K562 (cell line): ENCODE results near the gene AP2M1. TPM values are rescaled to one million over a fixed set of nuclear protein-coding genes. Genes with fewer than 3 reads are reported as not detected.
A peak's percentile ranks its signal among the peaks of the same experiment; 100 is the strongest.

Experiments
- BRCA1 ChIP-seq, 2 experiments: fragments of 450-650 bp in 1 of 2; sonication (generic) in 1 of 2; formaldehyde crosslinking in 1 of 2; IDR thresholded peaks; 2 replicates each; pipeline versions ENCODE4 v1.5.0 to v1.6.1; 2017 to 2020; ENCODE audit warnings: mild to moderate bottlenecking in 1 of 2, missing genetic modification reagents in 1 of 2
- CBFA2T2 ChIP-seq: fragments of 450-650 bp; conservative IDR thresholded peaks from 2 replicates; pipeline ENCODE4 v1.6.1; 2017; ENCODE audit warnings: mild to moderate bottlenecking
- CEBPG ChIP-seq, 3 experiments: fragments of 200-800 bp in 1 of 3; sonication (Bioruptor generic) in 1 of 3; sonication (generic) in 1 of 3; formaldehyde crosslinking in 1 of 3; IDR thresholded peaks in 2 of 3; conservative IDR thresholded peaks in 1 of 3; 2 replicates each; pipeline versions ENCODE4 v1.6.1 to v1.8.0; 2016 to 2022; ENCODE audit warnings: missing compliant biosample characterization in 2 of 3, missing genetic modification characterization in 2 of 3, mild to moderate bottlenecking in 1 of 3, missing genetic modification reagents in 1 of 3
- LCOR ChIP-seq: sonication (generic); formaldehyde crosslinking; IDR thresholded peaks from 2 replicates; pipeline ENCODE4 v1.8.0; 2022; ENCODE audit warnings: mild to moderate bottlenecking, missing genetic modification reagents
- MYC ChIP-seq, 2 experiments: fragments of 250-450 bp in 1 of 2; sonication (Bioruptor Pico) in 1 of 2; IDR thresholded peaks; 2 replicates each; pipeline versions ENCODE4 v1.5.1 to v1.6.1; 2012 to 2021; ENCODE audit warnings: low read depth in 2 of 2, borderline replicate concordance in 1 of 2, improper control_type of control experiment in 1 of 2, low read length in 1 of 2, mild to moderate bottlenecking in 1 of 2, moderate library complexity in 1 of 2
- NR2C1 ChIP-seq, 2 experiments: fragments of 450-650 bp; IDR thresholded peaks; 2 replicates each; pipeline ENCODE4 v1.6.1; 2017; ENCODE audit warnings: mild to moderate bottlenecking in 2 of 2, antibody characterized with exemption in 1 of 2, inconsistent platforms in 1 of 2, missing compliant biosample characterization in 1 of 2, missing genetic modification characterization in 1 of 2
- PURB ChIP-seq: sonication (generic); formaldehyde crosslinking; IDR thresholded peaks from 2 replicates; pipeline ENCODE4 v1.9.0; 2021; ENCODE audit warnings: low read depth, mild to moderate bottlenecking, missing genetic modification reagents
- TAL1 ChIP-seq: fragments of 450-650 bp; IDR thresholded peaks from 2 replicates; pipeline ENCODE4 v1.6.1; 2016; ENCODE audit warnings: mild to moderate bottlenecking
- TCF15 ChIP-seq: fragments of 250-450 bp; sonication (Bioruptor Pico); IDR thresholded peaks from 2 replicates; pipeline ENCODE4 v1.8.0; 2022; ENCODE audit warnings: moderate library complexity, mild to moderate bottlenecking, inconsistent platforms
- THRB ChIP-seq: fragments of 450-650 bp; formaldehyde crosslinking; conservative IDR thresholded peaks from 2 replicates; pipeline ENCODE4 v1.4.0; 2022; ENCODE audit warnings: mild to moderate bottlenecking, missing genetic modification characterization
- YY1 ChIP-seq, 3 experiments: IDR thresholded peaks; 2 replicates each; pipeline ENCODE4 v1.6.1; 2011; ENCODE audit warnings: low read length in 2 of 3, mild to moderate bottlenecking in 2 of 3, moderate library complexity in 2 of 3, borderline replicate concordance in 1 of 3, control low read depth in 1 of 3, low read depth in 1 of 3; ENCODE audit not compliant: insufficient read depth in 3 of 3, insufficient replicate concordance in 2 of 3, control insufficient read depth in 1 of 3, insufficient read length in 1 of 3; ENCODE audit errors: extremely low read depth in 1 of 3
- ZNF76 ChIP-seq: fragments of 250-450 bp; sonication (Bioruptor Pico); IDR thresholded peaks from 2 replicates; pipeline ENCODE4 v1.4.0; 2020; ENCODE audit warnings: mild to moderate bottlenecking, moderate library complexity, borderline replicate concordance
- ZNF79 ChIP-seq: fragments of 250-450 bp; sonication (Bioruptor Pico); IDR thresholded peaks from 2 replicates; pipeline ENCODE4 v1.4.0; 2020; ENCODE audit warnings: low read depth, mild to moderate bottlenecking, moderate library complexity
- polyA plus RNA-seq, 8 experiments: library from polyadenylated mRNA; depleted of rRNA in 4 of 8; stranded (reverse) in 5 of 8; unstranded in 3 of 8; fragments of >200 nt; fragmentation: Nextera tagmentation in 2 of 8; fragmentation: Illumina TruSeq in 1 of 8; extraction: Ambion mirVana in 2 of 8; extraction: Trizol in 1 of 8; gene quantifications; 2 replicates each; pipeline versions ENCODE4 v1.2.1 to v1.2.3, GENCODE V29; 2011 to 2014; ENCODE audit warnings: inconsistent platforms in 1 of 8, missing spikeins in 1 of 8
- total RNA-seq, 7 experiments: library from RNA; depleted of rRNA in 6 of 7; stranded (reverse); fragments of >200 nt in 6 of 7; fragmentation: Illumina TruSeq in 2 of 7; extraction: Trizol in 2 of 7; gene quantifications; 2 replicates each; pipeline versions ENCODE4 v1.2.1 to v1.2.3, GENCODE V29; 2011 to 2021; ENCODE audit warnings: low replicate concordance in 1 of 7
- TF ChIP-seq, protein P1 (sequence below): fragments of 250-450 bp; sonication (Bioruptor Pico); IDR thresholded peaks from 2 replicates; pipeline ENCODE4 v1.4.0; 2020
- TF ChIP-seq, protein P2 (sequence below): sonication (generic); formaldehyde crosslinking; IDR thresholded peaks from 2 replicates; pipeline ENCODE4 v1.8.0; 2022; ENCODE audit warnings: missing genetic modification reagents, mild to moderate bottlenecking, moderate library complexity, borderline replicate concordance

The AP2M1 gene
- total and polyA plus RNA-seq, 9 of the 15 experiments (the other 6 are each of a cell fraction or from before 2014, with no cell fraction given): 118 to 505 (median 296) TPM

- TF ChIP-seq, protein P1, sequence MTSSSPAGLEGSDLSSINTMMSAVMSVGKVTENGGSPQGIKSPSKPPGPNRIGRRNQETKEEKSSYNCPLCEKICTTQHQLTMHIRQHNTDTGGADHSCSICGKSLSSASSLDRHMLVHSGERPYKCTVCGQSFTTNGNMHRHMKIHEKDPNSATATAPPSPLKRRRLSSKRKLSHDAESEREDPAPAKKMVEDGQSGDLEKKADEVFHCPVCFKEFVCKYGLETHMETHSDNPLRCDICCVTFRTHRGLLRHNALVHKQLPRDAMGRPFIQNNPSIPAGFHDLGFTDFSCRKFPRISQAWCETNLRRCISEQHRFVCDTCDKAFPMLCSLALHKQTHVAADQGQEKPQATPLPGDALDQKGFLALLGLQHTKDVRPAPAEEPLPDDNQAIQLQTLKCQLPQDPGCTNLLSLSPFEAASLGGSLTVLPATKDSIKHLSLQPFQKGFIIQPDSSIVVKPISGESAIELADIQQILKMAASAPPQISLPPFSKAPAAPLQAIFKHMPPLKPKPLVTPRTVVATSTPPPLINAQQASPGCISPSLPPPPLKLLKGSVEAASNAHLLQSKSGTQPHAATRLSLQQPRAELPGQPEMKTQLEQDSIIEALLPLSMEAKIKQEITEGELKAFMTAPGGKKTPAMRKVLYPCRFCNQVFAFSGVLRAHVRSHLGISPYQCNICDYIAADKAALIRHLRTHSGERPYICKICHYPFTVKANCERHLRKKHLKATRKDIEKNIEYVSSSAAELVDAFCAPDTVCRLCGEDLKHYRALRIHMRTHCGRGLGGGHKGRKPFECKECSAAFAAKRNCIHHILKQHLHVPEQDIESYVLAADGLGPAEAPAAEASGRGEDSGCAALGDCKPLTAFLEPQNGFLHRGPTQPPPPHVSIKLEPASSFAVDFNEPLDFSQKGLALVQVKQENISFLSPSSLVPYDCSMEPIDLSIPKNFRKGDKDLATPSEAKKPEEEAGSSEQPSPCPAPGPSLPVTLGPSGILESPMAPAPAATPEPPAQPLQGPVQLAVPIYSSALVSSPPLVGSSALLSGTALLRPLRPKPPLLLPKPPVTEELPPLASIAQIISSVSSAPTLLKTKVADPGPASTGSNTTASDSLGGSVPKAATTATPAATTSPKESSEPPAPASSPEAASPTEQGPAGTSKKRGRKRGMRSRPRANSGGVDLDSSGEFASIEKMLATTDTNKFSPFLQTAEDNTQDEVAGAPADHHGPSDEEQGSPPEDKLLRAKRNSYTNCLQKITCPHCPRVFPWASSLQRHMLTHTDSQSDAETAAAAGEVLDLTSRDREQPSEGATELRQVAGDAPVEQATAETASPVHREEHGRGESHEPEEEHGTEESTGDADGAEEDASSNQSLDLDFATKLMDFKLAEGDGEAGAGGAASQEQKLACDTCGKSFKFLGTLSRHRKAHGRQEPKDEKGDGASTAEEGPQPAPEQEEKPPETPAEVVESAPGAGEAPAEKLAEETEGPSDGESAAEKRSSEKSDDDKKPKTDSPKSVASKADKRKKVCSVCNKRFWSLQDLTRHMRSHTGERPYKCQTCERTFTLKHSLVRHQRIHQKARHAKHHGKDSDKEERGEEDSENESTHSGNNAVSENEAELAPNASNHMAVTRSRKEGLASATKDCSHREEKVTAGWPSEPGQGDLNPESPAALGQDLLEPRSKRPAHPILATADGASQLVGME (CRISPR knock-in tag): no peak
- TF ChIP-seq CBFA2T2 (no peak), ZNF79 (CRISPR knock-in tag) (no peak), THRB (CRISPR knock-in tag) (no peak), ZNF76 (CRISPR knock-in tag) (no peak), TAL1 (no peak), NR2C1 (IDR thresholded peaks at IDR 0.05) (peak; percentile 54; the same call in 1 of the 2 replicates), NR2C1 (tag; IDR thresholded peaks at IDR 0.05) (peak; percentile 74), TCF15 (no peak), LCOR (peak; percentile 27; the same call in 1 of the 2 replicates), MYC (IDR thresholded peaks at IDR 0.05; ENCODE audit: low read depth, low read length) (peak; percentile 99), MYC (CRISPR knock-in tag; IDR thresholded peaks at IDR 0.05; ENCODE audit: borderline replicate concordance, low read depth) (peak; percentile 84; the same call in 1 of the 2 replicates), YY1 (IDR thresholded peaks at IDR 0.05; ENCODE audit: borderline replicate concordance in 1 of 3, control insufficient read depth in 1 of 3, extremely low read depth in 1 of 3, insufficient read depth in 3 of 3, insufficient read length in 1 of 3, insufficient replicate concordance in 2 of 3, low read depth in 1 of 3, low read length in 2 of 3) (peak in 2 of 3 experiments; percentile 30 to 55), CEBPG (CRISPR knock-in tag; IDR thresholded peaks at IDR 0.05) (no peak), CEBPG (tag; conservative IDR thresholded peaks at IDR 0.05 in 1 of 2, IDR thresholded peaks at IDR 0.05 in 1 of 2) (no peak), PURB (CRISPR knock-in tag) (no peak), BRCA1 (IDR thresholded peaks at IDR 0.05) (no peak), BRCA1 (CRISPR knock-in tag; IDR thresholded peaks at IDR 0.05) (no peak)
- TF ChIP-seq, protein P2, sequence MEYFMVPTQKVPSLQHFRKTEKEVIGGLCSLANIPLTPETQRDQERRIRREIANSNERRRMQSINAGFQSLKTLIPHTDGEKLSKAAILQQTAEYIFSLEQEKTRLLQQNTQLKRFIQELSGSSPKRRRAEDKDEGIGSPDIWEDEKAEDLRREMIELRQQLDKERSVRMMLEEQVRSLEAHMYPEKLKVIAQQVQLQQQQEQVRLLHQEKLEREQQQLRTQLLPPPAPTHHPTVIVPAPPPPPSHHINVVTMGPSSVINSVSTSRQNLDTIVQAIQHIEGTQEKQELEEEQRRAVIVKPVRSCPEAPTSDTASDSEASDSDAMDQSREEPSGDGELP: peak; percentile 84
Observed at GRCh38 chr3:184133840-184134745, 40.6 kb upstream of the AP2M1 start (continued).
